ENCODE measurements around the gene CLN3. TPM values are rescaled to one million over a fixed set of nuclear protein-coding genes. Genes with fewer than 3 reads are reported as not detected.
A peak's percentile ranks its signal among the peaks of the same experiment; 100 is the strongest.

Gene CLN3
- total and polyA plus RNA-seq, 2 of the 13 experiments (the other 11 are each of a cell fraction or from before 2014, with no cell fraction given) = 23.4 to 46.8 TPM

GRCh38 chr16:28538733-28539596, 47.1 kb upstream of the CLN3 start, which contains the start of gene NUPR1 (continued):
- TF ChIP-seq RNF2 (conservative IDR thresholded peaks at IDR 0.05; ENCODE audit: low read depth) (no peak), CREB3 (CRISPR knock-in tag; IDR thresholded peaks at IDR 0.05) (no peak), POLR2G (IDR thresholded peaks at IDR 0.05; ENCODE audit: low read depth, low read length) (peak; percentile 92), HDAC2 (CRISPR knock-in tag; IDR thresholded peaks at IDR 0.05) (no peak), LCORL (IDR thresholded peaks at IDR 0.05) (peak; percentile 65), LCORL (CRISPR knock-in tag; IDR thresholded peaks at IDR 0.05) (peak; percentile 100), SAFB2 (CRISPR knock-in tag; IDR thresholded peaks at IDR 0.05; ENCODE audit: borderline replicate concordance, low read depth) (peak; percentile 66; the same call in 1 of the 2 replicates), MEIS1 (CRISPR knock-in tag; IDR thresholded peaks at IDR 0.05; ENCODE audit: borderline replicate concordance) (no peak), PBX2 (CRISPR knock-in tag; IDR thresholded peaks at IDR 0.05) (no peak; the same call in 1 of the 2 replicates), ZNF839 (CRISPR knock-in tag; IDR thresholded peaks at IDR 0.05; ENCODE audit: borderline replicate concordance) (0 out of 2 replicates have a peak, but pooled peaks have one; percentile 15), ZNF687 (CRISPR knock-in tag; IDR thresholded peaks at IDR 0.05) (peak; percentile 93), RBM22 (optimal IDR thresholded peaks at IDR 0.05; ENCODE audit: low read length) (no peak), STAT5B (CRISPR knock-in tag; IDR thresholded peaks at IDR 0.05) (no peak), HMG20B (CRISPR knock-in tag; conservative IDR thresholded peaks at IDR 0.05) (0 out of 2 replicates have a peak, but pooled peaks have one; percentile 29), RBM39 (IDR thresholded peaks at IDR 0.05; ENCODE audit: low read depth, low read length, poor library complexity, severe bottlenecking) (no peak), ZSCAN29 (CRISPR knock-in tag; conservative IDR thresholded peaks at IDR 0.05) (no peak), ZNF597 (CRISPR knock-in tag; IDR thresholded peaks at IDR 0.05) (no peak), ZNF10 (CRISPR knock-in tag; IDR thresholded peaks at IDR 0.05; ENCODE audit: borderline replicate concordance, low read depth) (no peak), KLF6 (CRISPR knock-in tag; IDR thresholded peaks at IDR 0.05) (0 out of 2 replicates have a peak, but pooled peaks have one; percentile 1), JUND (CRISPR knock-in tag; IDR thresholded peaks at IDR 0.05) (peak; percentile 14; the same call in 1 of the 2 replicates)

All from HepG2 (cell line).